Stimulated activated CD8-positive, alpha-beta memory T cell treated with anti-CD3 and anti-CD28 coated beads, Interleukin-2, amount 100 ng/mL, for 48 hours (primary cell): ENCODE measurements around the gene ZC3H18.

Experiments
- DNase-seq, 2 donors: peaks; one replicate each; pipeline ENCODE4 v3.0.0-alpha.2; 2020; ENCODE audit warnings: low read depth in 2 of 2

The ZC3H18 gene

DNA sequence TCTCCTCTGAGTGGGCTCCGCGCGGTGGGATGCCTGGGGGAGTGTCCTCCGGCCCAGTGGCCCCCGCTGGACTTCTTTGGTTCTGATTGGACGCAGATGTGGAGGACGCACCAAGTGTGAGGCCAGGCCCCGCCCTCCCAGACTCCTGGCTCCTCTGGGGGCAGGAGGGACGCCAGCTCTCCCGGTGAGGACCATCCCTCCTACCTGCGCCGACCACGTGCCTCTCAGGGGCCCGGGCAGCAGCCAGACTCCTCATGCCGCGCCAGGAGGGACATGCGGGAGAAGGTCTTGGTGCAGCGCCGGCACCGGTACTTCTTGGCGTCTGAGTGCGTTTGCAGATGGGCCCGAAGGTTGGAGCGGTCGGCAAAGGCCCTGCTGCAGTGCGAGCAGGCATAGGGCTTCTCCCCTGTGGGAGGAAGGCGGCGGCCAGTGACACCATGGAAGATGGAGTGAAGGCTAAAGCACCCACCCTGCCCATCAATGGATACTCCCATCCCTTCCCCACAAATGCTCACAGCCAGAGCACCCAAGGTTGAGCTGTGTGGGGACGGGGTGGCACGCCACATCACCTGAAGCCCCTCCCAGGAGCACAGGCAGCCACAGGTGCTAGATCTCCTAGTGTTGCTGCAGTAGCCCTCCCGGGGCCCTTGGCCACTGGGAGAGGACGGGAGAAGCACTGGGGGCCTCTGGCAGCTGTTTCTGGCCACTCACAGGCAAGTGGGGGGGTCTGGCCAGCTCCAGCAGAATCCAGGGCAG, 108.2 kb downstream of the ZC3H18 start:
- DNase-seq, result no peak

DNA sequence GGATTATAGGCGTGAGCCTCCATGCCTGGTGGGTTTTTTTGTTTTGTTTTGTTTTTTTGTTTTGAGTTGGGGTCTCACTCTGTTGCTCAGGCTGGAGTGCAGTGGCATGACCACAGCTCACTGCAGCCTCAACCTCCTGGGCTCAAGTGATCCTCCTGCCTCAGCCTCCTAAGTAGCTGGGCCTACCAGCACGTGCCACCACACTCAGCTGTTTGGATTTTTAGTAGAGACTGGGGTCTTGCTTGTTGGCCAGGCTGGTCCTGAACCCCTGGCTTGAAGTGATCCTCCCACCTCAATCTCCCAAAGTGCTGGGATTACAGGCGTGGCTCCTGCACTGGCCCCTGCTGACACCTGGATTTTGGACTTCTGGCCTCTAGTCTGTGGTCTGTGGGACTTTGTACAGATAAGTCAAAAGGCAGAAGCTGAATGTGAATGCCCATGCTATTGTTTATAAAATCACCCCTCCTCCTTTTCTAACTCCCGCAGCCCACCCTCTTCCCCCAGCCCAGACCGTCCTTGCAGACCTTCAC, 110.4 kb downstream of the ZC3H18 start:
- no peak for DNase-seq

DNA sequence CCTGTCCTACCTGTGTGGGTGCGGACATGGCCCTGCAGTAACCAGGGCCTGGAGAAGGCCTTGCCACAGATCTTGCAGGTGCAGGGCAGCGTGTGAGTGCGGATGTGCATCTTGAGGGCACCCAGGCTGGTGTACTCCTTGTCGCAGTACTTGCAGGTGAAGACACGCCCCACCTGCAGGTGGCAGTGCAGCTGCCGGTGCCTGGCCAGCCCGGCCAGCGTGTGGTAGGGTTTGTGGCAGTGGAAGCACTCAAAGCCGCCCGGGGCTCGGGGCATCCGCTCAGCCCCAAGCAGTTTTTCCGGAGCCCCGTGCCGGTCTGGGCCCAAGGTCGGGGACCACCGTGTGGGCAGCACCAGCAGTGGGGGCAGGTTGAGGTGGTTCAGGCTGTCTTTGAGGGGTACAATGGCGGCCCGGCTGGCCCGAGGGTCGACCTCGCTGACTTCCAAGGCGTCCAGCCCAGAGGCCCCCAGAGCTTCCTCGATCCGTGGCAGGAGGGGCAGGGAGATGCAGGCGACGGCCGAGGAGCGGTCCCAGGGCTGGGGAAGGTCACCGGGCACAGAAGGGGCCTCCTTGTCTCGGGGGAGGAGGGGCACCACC, 111.0 kb downstream of the ZC3H18 start:
- no peak for DNase-seq
